Dedifferentiated amniotic fluid mesenchymal stem cell (primary cell): ENCODE results near the gene PCDH15.
A peak's percentile ranks its signal among the peaks of the same experiment; 100 is the strongest.

Source experiments
- DNase-seq: peaks from one replicate; pipeline ENCODE4 v3.0.0-alpha.2; 2016; ENCODE audit errors: extremely low spot score

PCDH15 gene

DNA sequence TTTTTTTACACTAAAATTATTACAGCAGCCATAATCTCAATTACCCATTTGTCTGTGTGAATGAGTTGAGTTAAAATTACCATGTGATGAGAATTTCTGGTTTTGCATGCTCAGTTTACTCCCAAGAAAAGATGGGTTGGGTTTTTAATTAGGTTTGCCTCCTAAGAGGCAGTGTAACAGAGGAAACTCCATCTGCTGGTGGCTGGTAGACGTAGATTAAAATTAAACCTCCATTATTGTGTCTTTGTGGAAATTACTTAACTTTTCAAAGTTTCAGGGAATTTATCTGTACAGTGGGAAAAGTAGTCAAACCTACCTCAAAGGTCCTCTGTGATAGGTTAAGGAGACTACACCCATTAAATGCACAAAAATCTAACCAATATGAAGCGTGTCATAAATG is 954.2 kb downstream of the PCDH15 start:
- DNase-seq, result no peak

DNA sequence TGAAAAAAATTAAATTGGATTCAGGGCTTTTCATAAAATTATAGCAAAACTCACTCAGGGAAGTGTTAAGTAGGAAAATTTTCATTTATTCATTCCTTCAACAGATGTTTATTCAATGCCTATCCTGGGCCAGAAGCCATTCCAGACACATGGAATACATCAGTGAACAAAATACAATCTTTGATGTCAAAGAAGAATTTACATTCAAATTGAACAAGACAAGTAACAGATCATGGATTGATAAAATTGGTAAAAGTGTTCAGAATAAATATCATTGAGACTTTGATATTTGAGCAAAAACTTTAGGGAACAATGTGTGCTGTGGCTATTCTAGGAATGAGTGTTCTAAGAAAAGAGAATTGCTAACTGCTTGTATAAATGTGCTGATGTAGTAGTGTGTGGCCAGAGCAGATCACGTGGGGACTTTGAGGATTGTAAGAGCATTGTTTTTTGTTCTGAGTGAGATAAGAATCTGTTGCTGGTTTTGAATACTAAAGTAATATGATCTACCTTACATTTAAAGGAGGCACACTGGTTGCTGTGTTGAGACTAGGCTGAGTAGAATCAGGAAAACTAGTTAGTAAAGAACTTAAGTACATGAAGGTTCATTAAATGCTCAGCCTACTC is 957.2 kb downstream of the PCDH15 start:
- no peak for DNase-seq

DNA sequence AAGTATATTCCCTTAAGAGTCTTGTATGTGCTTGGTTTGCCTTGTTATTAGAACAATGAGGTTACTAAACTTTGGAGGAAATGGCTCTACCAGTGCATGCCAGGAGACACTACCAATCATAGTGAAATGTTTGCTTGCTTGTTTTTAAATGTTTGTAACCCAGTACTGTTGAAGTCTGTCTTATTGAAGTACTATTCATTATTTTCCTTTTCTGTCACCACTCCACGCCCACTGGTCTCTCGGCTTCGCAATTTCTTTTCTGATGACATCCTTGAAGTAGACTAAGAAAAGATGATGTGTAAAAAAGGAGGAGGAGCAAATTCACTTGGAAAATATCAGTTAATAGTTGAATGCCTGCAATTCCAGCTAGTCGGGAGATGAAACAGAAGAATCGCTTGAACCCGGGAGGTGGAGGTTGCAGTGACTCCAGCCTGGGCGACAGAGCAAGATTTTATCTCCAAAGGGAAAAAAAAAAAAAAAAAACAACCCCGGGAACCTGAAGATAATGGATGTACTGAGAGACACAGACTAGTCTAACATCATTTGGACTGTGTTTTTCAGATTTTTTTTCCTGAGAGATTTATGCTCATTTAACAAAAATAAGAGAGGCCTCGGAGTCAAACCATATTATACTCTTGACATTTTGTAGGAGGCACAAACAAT is 959.4 kb downstream of the PCDH15 start:
- no peak for DNase-seq

DNA sequence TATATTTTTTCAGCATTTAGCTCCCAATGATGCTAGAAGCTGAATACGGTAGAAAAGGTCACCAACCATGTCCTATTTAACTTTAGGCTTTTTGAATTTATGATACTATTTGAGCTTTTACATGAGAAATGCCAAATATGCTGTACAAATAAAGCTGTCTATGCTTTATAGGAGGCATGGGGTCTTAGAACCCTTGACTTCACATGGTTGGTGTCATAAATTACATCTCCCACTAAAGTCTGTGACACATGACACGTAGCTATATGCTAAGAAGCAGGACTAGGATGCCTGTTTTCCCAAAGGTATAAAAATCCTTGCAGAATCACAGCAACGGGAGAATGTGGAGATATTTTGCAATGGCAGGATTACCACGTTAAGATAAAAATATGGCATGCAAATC is 960.4 kb downstream of the PCDH15 start:
- no peak for DNase-seq

DNA sequence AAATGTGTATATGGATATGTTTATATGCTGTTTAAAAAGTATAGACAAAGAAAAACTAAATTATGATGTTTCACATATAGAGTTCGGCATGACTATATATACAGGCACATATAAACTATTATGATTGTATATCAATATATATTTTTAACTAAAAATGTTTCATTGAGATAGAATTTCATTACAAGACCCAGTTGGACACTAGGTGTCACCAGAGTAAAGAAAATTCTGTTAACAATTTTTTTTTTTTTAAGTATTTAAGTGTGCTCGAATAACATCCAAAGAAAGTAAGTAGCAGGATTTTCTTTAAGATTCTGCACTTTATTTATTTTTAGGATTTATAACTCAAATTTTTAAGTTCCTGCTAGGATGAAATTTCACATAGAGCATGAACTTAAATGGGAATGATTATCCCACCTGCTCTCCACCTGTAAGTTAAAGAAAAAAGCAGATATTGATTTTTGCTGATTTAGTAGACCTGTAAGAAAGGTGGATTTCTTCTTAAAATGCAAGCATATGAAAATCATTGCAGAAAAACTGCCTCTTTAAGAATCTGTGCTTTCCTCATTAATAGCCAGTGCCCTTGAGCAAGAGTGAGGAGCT is 961.5 kb downstream of the PCDH15 start:
- peak; percentile 35 for DNase-seq

DNA sequence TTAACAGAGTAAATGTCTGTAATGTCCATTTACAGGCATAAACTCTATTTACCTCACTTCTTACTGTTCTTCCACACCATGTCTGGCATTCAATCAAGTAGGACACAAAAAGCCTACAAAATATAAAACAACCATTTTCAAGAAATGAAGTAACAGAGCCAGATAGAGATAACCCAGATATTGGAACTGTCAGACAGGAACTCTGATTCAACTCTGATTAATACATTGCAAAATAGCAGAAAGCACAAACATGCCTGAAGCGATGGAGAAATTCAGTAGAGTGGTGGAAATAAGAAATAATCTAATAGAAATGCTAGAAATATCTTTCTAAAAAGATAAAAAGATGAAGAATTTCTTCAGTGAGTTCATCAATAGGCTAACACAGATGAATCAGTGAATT is 964.4 kb downstream of the PCDH15 start:
- no peak for DNase-seq

DNA sequence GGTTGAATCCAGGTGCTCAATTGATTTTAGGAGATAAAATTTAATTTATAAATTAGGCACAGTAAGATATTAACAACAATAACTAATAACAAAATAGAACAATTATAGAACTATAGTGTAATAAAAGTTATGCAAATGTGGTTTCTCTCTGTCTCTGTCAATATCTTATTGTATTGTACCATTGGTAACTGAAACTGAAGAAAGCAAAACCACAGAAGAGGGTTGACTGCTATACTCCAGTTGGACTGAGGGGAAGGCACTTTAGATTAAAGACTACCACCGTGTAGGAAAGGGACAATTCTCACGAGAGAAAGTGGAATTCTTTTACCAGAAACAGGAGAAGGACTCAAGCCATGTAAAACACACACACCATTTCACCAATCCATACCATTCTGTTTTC is 967.1 kb downstream of the PCDH15 start:
- DNase-seq, result no peak

DNA sequence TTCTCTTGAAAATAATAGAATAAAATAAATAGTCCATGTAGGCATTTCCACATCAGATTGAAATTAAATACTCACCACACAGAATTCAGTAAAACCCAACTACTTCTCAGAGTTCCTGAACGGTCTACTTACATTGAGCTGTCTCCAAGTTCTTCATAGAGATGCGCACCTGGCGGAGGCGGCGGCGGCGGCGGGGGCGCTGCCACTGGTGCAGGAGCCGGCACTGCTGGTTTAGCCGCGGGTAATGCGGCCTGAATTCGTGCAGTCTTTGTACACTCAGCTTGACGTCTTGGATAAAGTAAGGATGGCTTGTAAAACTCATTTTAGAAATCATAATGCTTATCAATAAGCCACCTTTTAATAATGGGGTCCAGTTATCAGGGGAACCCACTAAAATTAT is 973.8 kb downstream of the PCDH15 start:
- DNase-seq, result no peak

DNA sequence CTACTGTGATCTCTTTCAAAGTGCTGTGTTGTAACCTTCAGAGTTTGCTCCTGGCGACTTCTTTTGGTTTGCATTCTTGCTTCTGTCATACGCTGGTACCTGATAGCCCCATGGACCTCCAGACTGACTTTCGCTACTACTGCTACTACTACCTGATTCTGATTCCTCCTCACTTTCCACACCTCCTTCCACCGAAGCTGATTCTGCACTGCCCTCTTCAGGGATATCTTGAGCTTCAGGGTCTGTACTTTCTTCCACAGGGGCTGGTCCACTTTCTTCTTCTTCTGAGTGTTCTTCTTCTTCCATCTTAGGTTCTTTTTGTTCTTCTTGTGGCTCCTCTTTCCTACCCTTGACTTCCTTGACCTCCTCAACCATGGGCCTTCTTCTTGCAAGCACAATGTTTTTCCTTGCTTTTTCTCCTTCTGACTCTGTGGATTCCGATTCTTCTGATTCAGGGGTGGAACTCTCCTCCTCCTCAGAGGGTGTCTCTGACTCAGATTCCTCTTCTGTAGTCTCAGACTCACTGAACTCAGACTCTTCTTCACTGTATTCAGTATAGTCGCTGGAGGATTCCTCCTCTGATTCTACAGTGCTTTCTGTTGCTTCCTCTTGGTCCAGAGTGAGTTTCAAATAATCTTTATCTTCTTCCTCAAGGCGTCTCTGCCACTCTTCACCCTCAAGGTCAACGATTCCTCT is 992.2 kb downstream of the PCDH15 start:
- no peak for DNase-seq

DNA sequence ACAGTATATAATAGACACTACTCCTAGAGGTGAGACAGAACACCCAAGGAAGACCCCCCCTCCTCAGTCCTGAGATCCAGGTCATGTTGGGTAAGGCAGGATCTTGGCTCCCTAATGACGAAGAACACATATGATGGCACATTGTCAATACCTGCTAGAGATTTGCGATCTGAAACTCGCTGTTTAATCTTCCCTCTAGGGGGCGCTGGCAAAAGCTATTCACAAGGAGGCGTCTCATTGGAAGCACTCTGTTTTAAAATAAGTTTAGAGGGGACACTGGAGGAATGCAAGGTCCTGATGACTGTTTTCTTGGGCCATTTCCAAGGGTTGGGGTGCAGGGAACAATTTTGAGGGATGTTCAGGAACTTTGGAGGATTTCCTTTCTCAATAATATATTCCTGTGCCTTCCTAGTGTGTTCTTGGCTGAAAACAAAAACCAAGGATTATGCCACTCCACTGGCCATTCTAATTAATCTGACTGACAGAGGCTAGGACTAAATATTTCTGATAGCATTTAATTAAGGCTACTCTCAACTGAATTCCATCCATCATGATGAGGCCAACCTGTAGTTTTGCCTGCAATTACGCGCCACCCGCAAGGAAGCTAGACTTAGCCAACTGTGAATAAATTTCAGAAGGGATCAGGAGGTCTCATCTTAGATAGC is 1014.7 kb downstream of the PCDH15 start:
- DNase-seq, result no peak

DNA sequence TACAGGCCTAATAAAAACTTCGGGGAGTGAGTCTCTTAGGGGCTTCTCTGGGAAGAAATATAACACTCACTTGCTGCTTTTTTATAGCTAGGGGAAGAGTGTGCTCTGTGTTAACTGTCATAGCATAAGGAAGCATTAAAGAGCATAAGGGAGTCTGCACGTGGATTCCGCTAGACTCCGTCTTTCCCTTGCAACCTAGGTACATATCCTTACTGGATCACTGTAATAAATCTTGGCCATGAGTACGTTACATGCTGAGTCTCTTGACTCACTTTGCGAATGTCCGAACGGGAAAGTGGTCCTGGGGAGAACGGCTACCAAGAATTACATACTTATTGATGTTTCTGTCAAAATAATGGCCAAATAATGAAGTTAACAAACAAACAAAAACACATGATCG is 1029.3 kb downstream of the PCDH15 start:
- no peak for DNase-seq

DNA sequence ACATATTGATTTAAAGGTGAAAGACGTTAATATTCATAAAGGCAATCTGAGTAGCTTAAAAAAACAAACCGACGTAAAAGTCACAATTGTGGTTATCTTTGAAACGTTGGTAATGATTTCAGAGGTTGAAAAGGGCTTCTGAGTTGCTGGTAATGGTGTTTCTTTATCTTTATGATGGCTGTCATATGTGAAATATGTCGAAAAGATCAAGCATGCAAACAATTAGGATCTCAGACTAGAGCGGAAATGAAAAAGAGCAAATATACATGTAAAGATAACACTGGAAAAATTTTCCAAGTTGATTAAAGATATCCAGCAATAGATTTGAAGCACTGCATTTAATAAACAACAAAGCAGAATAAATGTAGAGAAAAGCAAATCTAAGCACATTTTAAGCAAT is 1030.1 kb downstream of the PCDH15 start:
- DNase-seq, result no peak

DNA sequence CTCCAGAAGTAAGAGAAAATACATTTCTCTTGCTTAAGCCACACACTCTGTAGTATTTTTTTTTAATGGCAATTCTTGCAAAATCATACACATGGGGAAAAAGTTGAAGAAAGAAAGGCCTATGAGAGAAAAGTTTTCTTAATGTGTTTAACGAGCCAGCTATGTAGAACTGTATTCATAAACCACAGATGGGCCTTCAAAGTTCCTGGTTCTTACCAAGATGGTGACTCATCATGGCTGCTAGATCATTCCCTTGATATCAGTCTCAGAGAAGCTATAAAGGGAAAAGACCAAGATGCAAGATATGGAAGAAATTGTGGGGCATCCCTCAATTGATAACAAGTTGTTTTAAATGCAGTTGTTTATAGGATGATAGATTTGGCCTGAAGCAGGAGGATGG is 1035.7 kb downstream of the PCDH15 start:
- no peak for DNase-seq

DNA sequence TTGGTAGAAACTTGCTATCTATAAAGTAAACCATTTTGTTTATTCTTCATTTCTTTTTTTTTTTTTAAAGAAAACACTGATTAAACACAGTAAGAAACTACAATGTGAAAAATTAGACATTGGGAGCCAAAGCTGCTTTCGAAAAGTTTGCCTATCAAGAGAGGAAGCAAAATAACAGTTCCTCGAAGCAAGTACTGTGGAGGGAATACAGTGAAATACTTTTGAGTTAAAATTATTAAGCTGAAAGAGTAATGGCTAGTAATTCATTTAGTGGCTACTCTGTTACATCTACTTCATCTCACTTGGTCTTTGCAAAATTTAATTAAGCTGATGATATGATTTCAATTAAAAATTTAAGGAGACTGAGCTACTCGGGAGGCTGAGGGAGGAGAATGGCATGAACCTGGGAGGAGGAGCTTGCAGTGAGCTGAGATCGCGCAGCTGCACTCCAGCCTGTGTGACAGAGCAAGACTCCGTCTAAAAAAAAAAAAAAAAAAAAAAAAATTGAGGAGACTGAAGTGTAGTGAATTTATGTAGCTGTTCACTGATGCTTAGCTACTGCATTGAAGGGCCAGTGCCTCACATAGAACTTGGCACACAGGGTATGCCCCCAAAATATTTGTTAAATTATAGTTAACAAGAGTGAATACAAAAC is 1046.3 kb downstream of the PCDH15 start:
- DNase-seq, result no peak
